ENCODE measurements around the gene EPB41. TPM values are rescaled to one million over a fixed set of nuclear protein-coding genes. Genes with fewer than 3 reads are reported as not detected.
A peak's percentile ranks its signal among the peaks of the same experiment; 100 is the strongest.

Gene EPB41
- total RNA-seq (2014; rRNA removed; shearing (Covaris generic)): 108 and 112 TPM in 2 replicates
- 25.4 and 26.8 TPM in 2 replicates for polyA plus RNA-seq (2016; fragmentation: Nextera tagmentation; extraction: Ambion mirVana)
- long read RNA-seq, partial matches to known transcripts: 14 of 20 reads
- long read RNA-seq, other reads (novel, unspliced or antisense): 6 of 20 reads

GRCh38 chr1:28914228-28915030, at the start of gene EPB41:
Gene EPB41 (plus strand): TSS chr1:28914569. CDS start chr1:28987438, 72,869 bp downstream.
- H2AFZ ChIP-seq: peak within 1 kb of the TSS; percentile 96
- peaks cover 21% of the 10 kb centered on the region for H3K4me1 ChIP-seq (ENCODE audit: insufficient read depth)
- H3K4me1 Mint-ChIP-seq: peaks cover 24% of the 10 kb centered on the region
- H3K9me3 Mint-ChIP-seq: no peaks in the 10 kb centered on the region
- no peaks in the 10 kb centered on the region for H3F3A ChIP-seq (replicated peaks; ENCODE audit: low read depth)
- peaks cover 6% of the 10 kb centered on the region for H3K27me3 Mint-ChIP-seq (ENCODE audit: insufficient read depth, low read depth, poor library complexity)
- H3K27ac Mint-ChIP-seq: peak within 1 kb of the TSS; percentile 98
- H3K4me2 ChIP-seq: peak within 1 kb of the TSS; percentile 84
- peak; percentile 82 for TF ChIP-seq POLR2AphosphoS5 (IDR thresholded peaks at IDR 0.05; ENCODE audit: low read depth)
- TF ChIP-seq CREB1 (CRISPR knock-in tag; IDR thresholded peaks at IDR 0.05; ENCODE audit: low read depth): peak; percentile 24; the same call in 1 of the 2 replicates
- no peak for TF ChIP-seq EZH2phosphoT487 (IDR thresholded peaks at IDR 0.05; ENCODE audit: unreplicated experiment)
- H3K79me2 ChIP-seq (replicated peaks; ENCODE audit: insufficient read depth): peaks cover 40% of the 10 kb centered on the region
- peaks cover 20% of the 10 kb centered on the region; the same call in 1 of the 2 replicates for H4K20me1 ChIP-seq (replicated peaks; ENCODE audit: insufficient read depth)
- no peak within 1 kb of the TSS; the same call in 1 of the 2 replicates for H3K27ac ChIP-seq (ENCODE audit: low read depth)
- H3K36me3 Mint-ChIP-seq (ENCODE audit: low read depth): no peaks in the 10 kb centered on the region; the same call in 2 of the 3 replicates
- peak within 1 kb of the TSS; percentile 78 for H3K4me3 ChIP-seq
- DNase-seq (ENCODE audit: low spot score) (peak; percentile 99), ATAC-seq (peak; percentile 91)
- no peaks in the 10 kb centered on the region for H3K9me2 ChIP-seq (ENCODE audit: insufficient read depth)
- H3K4me3 Mint-ChIP-seq: peak within 1 kb of the TSS; percentile 99
- no peaks in the 10 kb centered on the region for H3K36me3 ChIP-seq (ENCODE audit: insufficient read depth)
- H3K27me3 ChIP-seq (ENCODE audit: insufficient read depth): peaks cover 3% of the 10 kb centered on the region; the same call in 1 of the 2 replicates

GRCh38 chr1:28864695-28865094, 49.7 kb upstream of the EPB41 start:
- no peak overlapping the region for H3K4me2 ChIP-seq
- H3K27me3 ChIP-seq (ENCODE audit: insufficient read depth): no peaks in the 10 kb centered on the region
- Mint-ChIP-seq H3K27me3 (ENCODE audit: insufficient read depth, low read depth, poor library complexity) (peaks cover 10% of the 10 kb centered on the region), H3K9me3 (no peaks in the 10 kb centered on the region; the same call in 2 of the 3 replicates), H3K27ac (no peak overlapping the region), H3K36me3 (ENCODE audit: low read depth) (no peaks in the 10 kb centered on the region), H3K4me3 (no peak overlapping the region), H3K4me1 (peaks cover 4% of the 10 kb centered on the region; the same call in 2 of the 3 replicates)
- H3F3A ChIP-seq (replicated peaks; ENCODE audit: low read depth): no peaks in the 10 kb centered on the region
- no peaks in the 10 kb centered on the region for H3K9me2 ChIP-seq (ENCODE audit: insufficient read depth)
- no peak overlapping the region for H3K27ac ChIP-seq (ENCODE audit: low read depth)
- no peaks in the 10 kb centered on the region for H3K79me2 ChIP-seq (replicated peaks; ENCODE audit: insufficient read depth)
- H2AFZ ChIP-seq: no peak overlapping the region
- no peak overlapping the region for H3K4me3 ChIP-seq
- H4K20me1 ChIP-seq (replicated peaks; ENCODE audit: insufficient read depth): no peaks in the 10 kb centered on the region
- no peaks in the 10 kb centered on the region for H3K4me1 ChIP-seq (ENCODE audit: insufficient read depth)
- H3K36me3 ChIP-seq (ENCODE audit: insufficient read depth): no peaks in the 10 kb centered on the region
- ATAC-seq: no peak
- no peak for DNase-seq (ENCODE audit: low spot score)
- TF ChIP-seq ZNF114 (CRISPR knock-in tag; IDR thresholded peaks at IDR 0.05): no peak
- no peak for TF ChIP-seq EZH2phosphoT487 (IDR thresholded peaks at IDR 0.05; ENCODE audit: unreplicated experiment)
- no peak for TF ChIP-seq CREB1 (CRISPR knock-in tag; IDR thresholded peaks at IDR 0.05; ENCODE audit: low read depth)

GRCh38 chr1:28865997-28866650, 48.2 kb upstream of the EPB41 start:
- no peak overlapping the region for H3K4me3 Mint-ChIP-seq
- Histone ChIP-seq H3F3A (replicated peaks; ENCODE audit: low read depth) (no peaks in the 10 kb centered on the region), H3K79me2 (replicated peaks; ENCODE audit: insufficient read depth) (no peaks in the 10 kb centered on the region), H4K20me1 (replicated peaks; ENCODE audit: insufficient read depth) (no peaks in the 10 kb centered on the region), H3K4me3 (no peak overlapping the region), H3K36me3 (ENCODE audit: insufficient read depth) (no peaks in the 10 kb centered on the region), H3K27ac (ENCODE audit: low read depth) (no peak overlapping the region), H3K4me2 (no peak overlapping the region), H2AFZ (no peak overlapping the region), H3K9me2 (ENCODE audit: insufficient read depth) (no peaks in the 10 kb centered on the region), H3K27me3 (ENCODE audit: insufficient read depth) (no peaks in the 10 kb centered on the region), H3K4me1 (ENCODE audit: insufficient read depth) (no peaks in the 10 kb centered on the region)
- no peak for ATAC-seq
- no peak for DNase-seq (ENCODE audit: low spot score)
- peaks cover 10% of the 10 kb centered on the region for H3K27me3 Mint-ChIP-seq (ENCODE audit: insufficient read depth, low read depth, poor library complexity)
- H3K36me3 Mint-ChIP-seq (ENCODE audit: low read depth): no peaks in the 10 kb centered on the region
- H3K27ac Mint-ChIP-seq: no peak overlapping the region
- no peaks in the 10 kb centered on the region; the same call in 2 of the 3 replicates for H3K9me3 Mint-ChIP-seq
- H3K4me1 Mint-ChIP-seq: peaks cover 4% of the 10 kb centered on the region; the same call in 2 of the 3 replicates
- no peak for TF ChIP-seq EZH2phosphoT487 (IDR thresholded peaks at IDR 0.05; ENCODE audit: unreplicated experiment)
- TF ChIP-seq EZH2 (IDR thresholded peaks at IDR 0.05; ENCODE audit: low read depth, unreplicated experiment): no peak
- no peak for TF ChIP-seq ZNF331 (CRISPR knock-in tag; IDR thresholded peaks at IDR 0.05; ENCODE audit: low read depth)
- TF ChIP-seq JUNB (IDR thresholded peaks at IDR 0.05; ENCODE audit: unreplicated experiment): no peak
- no peak for TF ChIP-seq POLR2AphosphoS5 (IDR thresholded peaks at IDR 0.05; ENCODE audit: low read depth)
- no peak for TF ChIP-seq REST (IDR thresholded peaks at IDR 0.05; ENCODE audit: unreplicated experiment)
- no peak for TF ChIP-seq CREB1 (CRISPR knock-in tag; IDR thresholded peaks at IDR 0.05; ENCODE audit: low read depth)
- no peak for TF ChIP-seq CTCF (conservative IDR thresholded peaks at IDR 0.05; ENCODE audit: low read depth in 2 of 2)
- no peak for TF ChIP-seq NANOG (IDR thresholded peaks at IDR 0.05; ENCODE audit: borderline replicate concordance)
